Measurements from ENCODE around the gene QPCTL.

Gene QPCTL

GRCh38 chr19:45692187-45693105 is at the start of gene QPCTL:
QPCTL (plus strand) TSS chr19:45692666; CDS start chr19:45692704, 38 bp downstream.
- peak; percentile 97 for DNase-seq (ENCODE audit: low spot score)

- DNase-seq (ENCODE audit: low spot score) = peak; percentile 86
These were observed 49.2 kb upstream of the QPCTL start for GRCh38 chr19:45643024-45643926.

- no peak for DNase-seq (ENCODE audit: low spot score)
These were observed 48.3 kb upstream of the QPCTL start for GRCh38 chr19:45643927-45644771.

- DNase-seq (ENCODE audit: low spot score) = no peak
These were observed 47.3 kb upstream of the QPCTL start for GRCh38 chr19:45645068-45645630.

- peak; percentile 98 for DNase-seq (ENCODE audit: low spot score)
These were observed 46.7 kb upstream of the QPCTL start for GRCh38 chr19:45645631-45646344.

GRCh38 chr19:45646345-45646698 is 46.1 kb upstream of the QPCTL start:
- no peak for DNase-seq (ENCODE audit: low spot score)

GRCh38 chr19:45650722-45651121 is 41.7 kb upstream of the QPCTL start:
- no peak for DNase-seq (ENCODE audit: low spot score)

- no peak for DNase-seq (ENCODE audit: low spot score)
These were observed 38.8 kb upstream of the QPCTL start for GRCh38 chr19:45653634-45654033.

GRCh38 chr19:45655073-45655472 is 37.4 kb upstream of the QPCTL start:
- no peak for DNase-seq (ENCODE audit: low spot score)

- no peak for DNase-seq (ENCODE audit: low spot score)
These were observed 34.8 kb upstream of the QPCTL start for GRCh38 chr19:45657520-45658167.

GRCh38 chr19:45659096-45659729 is 33.3 kb upstream of the QPCTL start:
- peak; percentile 7 for DNase-seq (ENCODE audit: low spot score)

GRCh38 chr19:45660636-45661035 is 31.8 kb upstream of the QPCTL start:
- DNase-seq (ENCODE audit: low spot score) = peak; percentile 6

- no peak for DNase-seq (ENCODE audit: low spot score)
These were observed 28.7 kb upstream of the QPCTL start for GRCh38 chr19:45663800-45664199.

- DNase-seq (ENCODE audit: low spot score) = no peak
These were observed 27.9 kb upstream of the QPCTL start for GRCh38 chr19:45664575-45664974.

- peak; percentile 57 for DNase-seq (ENCODE audit: low spot score)
These were observed 24.7 kb upstream of the QPCTL start, which contains the start of gene GIPR for GRCh38 chr19:45667620-45668341. GIPR (plus strand) TSS chr19:45668221; CDS start chr19:45669521, 1,300 bp downstream.

GRCh38 chr19:45668342-45668871 is 24.1 kb upstream of the QPCTL start:
- DNase-seq (ENCODE audit: low spot score) = no peak

GRCh38 chr19:45670670-45671453 is 21.6 kb upstream of the QPCTL start:
- DNase-seq (ENCODE audit: low spot score) = peak; percentile 92

GRCh38 chr19:45674946-45675345 is 17.5 kb upstream of the QPCTL start:
- DNase-seq (ENCODE audit: low spot score) = no peak

Data from AG08396 (cell line).